HepG2 (cell line): ENCODE results near the gene ATP6V0A1. TPM values are rescaled to one million over a fixed set of nuclear protein-coding genes. Genes with fewer than 3 reads are reported as not detected.

Experiments used
- CBX5 ChIP-seq: sonication (generic); formaldehyde crosslinking; IDR thresholded peaks from 2 replicates; pipeline ENCODE4 v1.4.0; 2020; ENCODE audit warnings: missing genetic modification reagents, borderline replicate concordance
- FOXO1 ChIP-seq: sonication (generic); formaldehyde crosslinking; IDR thresholded peaks from 2 replicates; pipeline ENCODE4 v1.4.0; 2020; ENCODE audit warnings: missing genetic modification reagents
- HNF4A ChIP-seq: sonication (generic); formaldehyde crosslinking; IDR thresholded peaks from 2 replicates; pipeline ENCODE4 v1.4.0; 2020; ENCODE audit warnings: missing genetic modification reagents
- MEF2D ChIP-seq: sonication (generic); formaldehyde crosslinking; IDR thresholded peaks from 2 replicates; pipeline ENCODE4 v1.5.1; 2020; ENCODE audit warnings: mild to moderate bottlenecking, missing genetic modification reagents
- POGZ ChIP-seq: sonication (generic); formaldehyde crosslinking; IDR thresholded peaks from 2 replicates; pipeline ENCODE4 v1.4.0; 2020; ENCODE audit warnings: mild to moderate bottlenecking, missing genetic modification reagents
- TARDBP ChIP-seq: sonication (generic); formaldehyde crosslinking; IDR thresholded peaks from 2 replicates; pipeline ENCODE4 v1.8.0; 2022; ENCODE audit warnings: mild to moderate bottlenecking, missing genetic modification reagents
- YY1 ChIP-seq: IDR thresholded peaks from 2 replicates; pipeline ENCODE4 v1.6.1; 2011; ENCODE audit warnings: low read length, low read depth, moderate library complexity, mild to moderate bottlenecking; ENCODE audit not compliant: insufficient read depth, insufficient replicate concordance
- ZNF850 ChIP-seq: sonication (generic); formaldehyde crosslinking; conservative IDR thresholded peaks from 2 replicates; pipeline ENCODE4 v1.9.0; 2021; ENCODE audit warnings: mild to moderate bottlenecking, missing genetic modification reagents
- ZNF879 ChIP-seq: sonication (generic); formaldehyde crosslinking; IDR thresholded peaks from 2 replicates; pipeline ENCODE4 v1.8.1; 2023; ENCODE audit warnings: missing genetic modification reagents
- ZSCAN25 ChIP-seq: sonication (generic); formaldehyde crosslinking; IDR thresholded peaks from 2 replicates; pipeline ENCODE4 v1.8.0; 2022; ENCODE audit warnings: mild to moderate bottlenecking, missing genetic modification reagents
- ZSCAN9 ChIP-seq: IDR thresholded peaks from 2 replicates; pipeline ENCODE4 v1.6.1; 2016; ENCODE audit warnings: borderline replicate concordance
- polyA plus RNA-seq, 8 experiments: library from polyadenylated mRNA; depleted of rRNA in 3 of 8; stranded (reverse) in 7 of 8; unstranded in 1 of 8; fragments of >200 nt; fragmentation: Illumina TruSeq in 4 of 8; extraction: Trizol in 4 of 8; gene quantifications; 2 replicates each; pipeline versions ENCODE4 v1.2.1 to v1.2.3, GENCODE V29; 2011 to 2016; ENCODE audit warnings: low read depth in 4 of 8, missing spikeins in 1 of 8, mixed read lengths in 1 of 8; ENCODE audit not compliant: insufficient read depth in 1 of 8
- total RNA-seq, 5 experiments: library from RNA; depleted of rRNA; stranded (reverse); fragments of >200 nt; fragmentation: Illumina TruSeq; extraction: Trizol; gene quantifications; 2 replicates each; pipeline ENCODE4 v1.2.3, GENCODE V29; 2016; ENCODE audit warnings: low read depth in 1 of 5
- TF ChIP-seq, protein P1 (sequence below): sonication (generic); formaldehyde crosslinking; IDR thresholded peaks from one replicate; pipeline ENCODE4 v1.5.1; 2020; ENCODE audit warnings: mild to moderate bottlenecking, missing genetic modification reagents; ENCODE audit errors: not compliant biosample characterization
- TF ChIP-seq, protein P2 (sequence below): sonication (generic); formaldehyde crosslinking; IDR thresholded peaks from 2 replicates; pipeline ENCODE4 v1.4.0; 2020; ENCODE audit warnings: missing genetic modification reagents, borderline replicate concordance
- TF ChIP-seq, protein P3 (sequence below): sonication (generic); formaldehyde crosslinking; IDR thresholded peaks from 2 replicates; pipeline ENCODE4 v1.4.0; 2020; ENCODE audit warnings: missing genetic modification reagents

Gene ATP6V0A1
- total and polyA plus RNA-seq, 2 of the 13 experiments (the other 11 are each of a cell fraction or from before 2014, with no cell fraction given) = 27.9 to 54.1 TPM

- TF ChIP-seq, protein P1, sequence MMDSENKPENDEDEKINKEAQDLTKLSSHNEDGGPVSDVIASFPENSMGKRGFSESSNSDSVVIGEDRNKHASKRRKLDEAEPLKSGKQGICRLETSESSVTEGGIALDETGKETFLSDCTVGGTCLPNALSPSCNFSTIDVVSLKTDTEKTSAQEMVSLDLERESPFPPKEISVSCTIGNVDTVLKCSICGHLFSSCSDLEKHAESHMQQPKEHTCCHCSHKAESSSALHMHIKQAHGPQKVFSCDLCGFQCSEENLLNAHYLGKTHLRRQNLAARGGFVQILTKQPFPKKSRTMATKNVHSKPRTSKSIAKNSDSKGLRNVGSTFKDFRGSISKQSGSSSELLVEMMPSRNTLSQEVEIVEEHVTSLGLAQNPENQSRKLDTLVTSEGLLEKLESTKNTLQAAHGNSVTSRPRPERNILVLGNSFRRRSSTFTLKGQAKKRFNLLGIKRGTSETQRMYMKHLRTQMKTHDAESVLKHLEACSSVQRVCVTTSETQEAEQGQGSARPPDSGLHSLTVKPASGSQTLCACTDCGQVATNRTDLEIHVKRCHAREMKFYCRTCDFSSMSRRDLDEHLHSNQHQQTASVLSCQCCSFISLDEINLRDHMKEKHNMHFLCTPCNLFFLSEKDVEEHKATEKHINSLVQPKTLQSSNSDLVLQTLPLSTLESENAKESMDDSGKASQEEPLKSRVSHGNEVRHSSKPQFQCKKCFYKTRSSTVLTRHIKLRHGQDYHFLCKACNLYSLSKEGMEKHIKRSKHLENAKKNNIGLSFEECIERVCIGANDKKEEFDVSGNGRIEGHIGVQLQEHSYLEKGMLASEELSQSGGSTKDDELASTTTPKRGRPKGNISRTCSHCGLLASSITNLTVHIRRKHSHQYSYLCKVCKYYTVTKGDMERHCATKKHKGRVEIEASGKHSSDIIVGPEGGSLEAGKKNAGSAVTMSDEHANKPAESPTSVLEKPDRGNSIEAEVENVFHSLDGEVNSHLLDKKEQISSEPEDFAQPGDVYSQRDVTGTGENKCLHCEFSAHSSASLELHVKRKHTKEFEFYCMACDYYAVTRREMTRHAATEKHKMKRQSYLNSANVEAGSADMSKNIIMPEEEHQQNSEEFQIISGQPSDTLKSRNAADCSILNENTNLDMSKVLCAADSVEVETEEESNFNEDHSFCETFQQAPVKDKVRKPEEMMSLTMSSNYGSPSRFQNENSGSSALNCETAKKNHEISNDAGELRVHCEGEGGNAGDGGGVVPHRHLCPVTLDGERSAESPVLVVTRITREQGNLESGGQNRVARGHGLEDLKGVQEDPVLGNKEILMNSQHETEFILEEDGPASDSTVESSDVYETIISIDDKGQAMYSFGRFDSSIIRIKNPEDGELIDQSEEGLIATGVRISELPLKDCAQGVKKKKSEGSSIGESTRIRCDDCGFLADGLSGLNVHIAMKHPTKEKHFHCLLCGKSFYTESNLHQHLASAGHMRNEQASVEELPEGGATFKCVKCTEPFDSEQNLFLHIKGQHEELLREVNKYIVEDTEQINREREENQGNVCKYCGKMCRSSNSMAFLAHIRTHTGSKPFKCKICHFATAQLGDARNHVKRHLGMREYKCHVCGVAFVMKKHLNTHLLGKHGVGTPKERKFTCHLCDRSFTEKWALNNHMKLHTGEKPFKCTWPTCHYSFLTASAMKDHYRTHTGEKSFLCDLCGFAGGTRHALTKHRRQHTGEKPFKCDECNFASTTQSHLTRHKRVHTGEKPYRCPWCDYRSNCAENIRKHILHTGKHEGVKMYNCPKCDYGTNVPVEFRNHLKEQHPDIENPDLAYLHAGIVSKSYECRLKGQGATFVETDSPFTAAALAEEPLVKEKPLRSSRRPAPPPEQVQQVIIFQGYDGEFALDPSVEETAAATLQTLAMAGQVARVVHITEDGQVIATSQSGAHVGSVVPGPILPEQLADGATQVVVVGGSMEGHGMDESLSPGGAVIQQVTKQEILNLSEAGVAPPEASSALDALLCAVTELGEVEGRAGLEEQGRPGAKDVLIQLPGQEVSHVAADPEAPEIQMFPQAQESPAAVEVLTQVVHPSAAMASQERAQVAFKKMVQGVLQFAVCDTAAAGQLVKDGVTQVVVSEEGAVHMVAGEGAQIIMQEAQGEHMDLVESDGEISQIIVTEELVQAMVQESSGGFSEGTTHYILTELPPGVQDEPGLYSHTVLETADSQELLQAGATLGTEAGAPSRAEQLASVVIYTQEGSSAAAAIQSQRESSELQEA = peak; percentile 65
- TF ChIP-seq ZNF879 (peak; percentile 84; the same call in 1 of the 2 replicates), ZSCAN9 (CRISPR knock-in tag) (peak; percentile 95; the same call in 1 of the 2 replicates), MEF2D (CRISPR knock-in tag) (peak; percentile 82), HNF4A (CRISPR knock-in tag) (peak; percentile 77), CBX5 (CRISPR knock-in tag) (peak; percentile 60; the same call in 1 of the 2 replicates), YY1 (no peak), FOXO1 (CRISPR knock-in tag) (peak; percentile 80; the same call in 1 of the 2 replicates), POGZ (CRISPR knock-in tag) (0 out of 2 replicates have a peak, but pooled peaks have one; percentile 32), TARDBP (CRISPR knock-in tag) (peak; percentile 36; the same call in 1 of the 2 replicates), ZSCAN25 (CRISPR knock-in tag) (peak; percentile 72; the same call in 1 of the 2 replicates), ZNF850 (CRISPR knock-in tag) (no peak)
- TF ChIP-seq, protein P2, sequence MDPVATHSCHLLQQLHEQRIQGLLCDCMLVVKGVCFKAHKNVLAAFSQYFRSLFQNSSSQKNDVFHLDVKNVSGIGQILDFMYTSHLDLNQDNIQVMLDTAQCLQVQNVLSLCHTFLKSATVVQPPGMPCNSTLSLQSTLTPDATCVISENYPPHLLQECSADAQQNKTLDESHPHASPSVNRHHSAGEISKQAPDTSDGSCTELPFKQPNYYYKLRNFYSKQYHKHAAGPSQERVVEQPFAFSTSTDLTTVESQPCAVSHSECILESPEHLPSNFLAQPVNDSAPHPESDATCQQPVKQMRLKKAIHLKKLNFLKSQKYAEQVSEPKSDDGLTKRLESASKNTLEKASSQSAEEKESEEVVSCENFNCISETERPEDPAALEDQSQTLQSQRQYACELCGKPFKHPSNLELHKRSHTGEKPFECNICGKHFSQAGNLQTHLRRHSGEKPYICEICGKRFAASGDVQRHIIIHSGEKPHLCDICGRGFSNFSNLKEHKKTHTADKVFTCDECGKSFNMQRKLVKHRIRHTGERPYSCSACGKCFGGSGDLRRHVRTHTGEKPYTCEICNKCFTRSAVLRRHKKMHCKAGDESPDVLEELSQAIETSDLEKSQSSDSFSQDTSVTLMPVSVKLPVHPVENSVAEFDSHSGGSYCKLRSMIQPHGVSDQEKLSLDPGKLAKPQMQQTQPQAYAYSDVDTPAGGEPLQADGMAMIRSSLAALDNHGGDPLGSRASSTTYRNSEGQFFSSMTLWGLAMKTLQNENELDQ (CRISPR knock-in tag) = no peak
- TF ChIP-seq, protein P3, sequence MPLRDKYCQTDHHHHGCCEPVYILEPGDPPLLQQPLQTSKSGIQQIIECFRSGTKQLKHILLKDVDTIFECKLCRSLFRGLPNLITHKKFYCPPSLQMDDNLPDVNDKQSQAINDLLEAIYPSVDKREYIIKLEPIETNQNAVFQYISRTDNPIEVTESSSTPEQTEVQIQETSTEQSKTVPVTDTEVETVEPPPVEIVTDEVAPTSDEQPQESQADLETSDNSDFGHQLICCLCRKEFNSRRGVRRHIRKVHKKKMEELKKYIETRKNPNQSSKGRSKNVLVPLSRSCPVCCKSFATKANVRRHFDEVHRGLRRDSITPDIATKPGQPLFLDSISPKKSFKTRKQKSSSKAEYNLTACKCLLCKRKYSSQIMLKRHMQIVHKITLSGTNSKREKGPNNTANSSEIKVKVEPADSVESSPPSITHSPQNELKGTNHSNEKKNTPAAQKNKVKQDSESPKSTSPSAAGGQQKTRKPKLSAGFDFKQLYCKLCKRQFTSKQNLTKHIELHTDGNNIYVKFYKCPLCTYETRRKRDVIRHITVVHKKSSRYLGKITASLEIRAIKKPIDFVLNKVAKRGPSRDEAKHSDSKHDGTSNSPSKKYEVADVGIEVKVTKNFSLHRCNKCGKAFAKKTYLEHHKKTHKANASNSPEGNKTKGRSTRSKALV (CRISPR knock-in tag) = peak; percentile 93
Observed at GRCh38 chr17:42541041-42541833, 82.6 kb downstream of the ATP6V0A1 start (continued).
